B cell (primary cell): ENCODE measurements around the gene ELANE. TPM values are rescaled to one million over a fixed set of nuclear protein-coding genes. Genes with fewer than 3 reads are reported as not detected.

ENCODE experiments used
- ATAC-seq: fragments of 200-7000 bp; cut with Tn5 transposase; one replicate; pipeline ENCODE4 v1.10.0; 2021; ENCODE audit warnings: low read depth, mild to moderate bottlenecking, moderate number of reproducible peaks, moderate library complexity
- CTCF ChIA-PET: fragments of 350-600 bp; sonication (Branson Sonifier 250); formaldehyde crosslinking; loops from one replicate; lab custom pipeline; 2021; ENCODE audit warnings: antibody characterized with exemption, inconsistent platforms; lab: Charles Lee
- POLR2A ChIA-PET: fragments of 350-600 bp; sonication (Branson Sonifier 250); formaldehyde crosslinking; loops from one replicate; lab custom pipeline; 2021; ENCODE audit warnings: antibody characterized with exemption; lab: Charles Lee
- DNase-seq: peaks from one replicate; pipeline ENCODE4 v3.0.0; 2013
- H2AFZ ChIP-seq: 2 replicates; pipeline ENCODE4 v1.6.1; 2012; ENCODE audit warnings: mild to moderate bottlenecking, low read depth, low read length; ENCODE audit not compliant: insufficient read depth, poor library complexity, severe bottlenecking
- H3K27ac ChIP-seq, 2 donors: 1 replicate in 1 of 2; 2 replicates in 1 of 2; pipeline ENCODE4 v1.5.1; 2012 to 2013; ENCODE audit warnings: low read length in 2 of 2, mild to moderate bottlenecking in 2 of 2, moderate library complexity in 1 of 2
- H3K27me3 ChIP-seq, 4 experiments: fragments of 200-600 bp in 1 of 4; sonication (generic) in 1 of 4; replicated peaks in 1 of 4; 1 replicate in 2 of 4; 2 replicates in 2 of 4; pipeline versions ENCODE4 v1.6.1 to v1.7.0; 2013 to 2016; ENCODE audit warnings: low read length in 3 of 4, mild to moderate bottlenecking in 2 of 4, mixed read lengths in 1 of 4, moderate library complexity in 1 of 4; ENCODE audit not compliant: insufficient read depth in 4 of 4, control insufficient read depth in 3 of 4; ENCODE audit errors: control extremely low read depth in 1 of 4
- H3K36me3 ChIP-seq, 2 experiments: replicated peaks in 1 of 2; 1 replicate in 1 of 2; 2 replicates in 1 of 2; pipeline versions ENCODE4 v1.6.1 to v1.7.1; 2013; ENCODE audit warnings: low read length in 1 of 2; ENCODE audit not compliant: insufficient read depth in 2 of 2, control insufficient read depth in 1 of 2; ENCODE audit errors: control extremely low read depth in 1 of 2, extremely low read depth in 1 of 2
- H3K4me1 ChIP-seq, 2 donors: fragments of 200-600 bp in 1 of 2; sonication (generic) in 1 of 2; 1 replicate in 1 of 2; 2 replicates in 1 of 2; pipeline versions ENCODE4 v1.5.1 to v1.6.1; 2013 to 2017; ENCODE audit warnings: low read length in 2 of 2; ENCODE audit not compliant: control insufficient read depth in 2 of 2, insufficient read depth in 2 of 2
- H3K4me2 ChIP-seq: replicated peaks from 2 replicates; pipeline ENCODE3; 2012; ENCODE audit warnings: mild to moderate bottlenecking, low read depth, low read length; ENCODE audit not compliant: poor library complexity, severe bottlenecking
- H3K4me3 ChIP-seq, 5 experiments: fragments of 200-600 bp in 1 of 5; sonication (generic) in 1 of 5; 1 replicate in 3 of 5; 2 replicates in 2 of 5; pipeline versions ENCODE4 v1.5.1 to v1.7.0; 2011 to 2016; ENCODE audit warnings: low read length in 4 of 5, mild to moderate bottlenecking in 4 of 5, low read depth in 2 of 5, control low read depth in 1 of 5, moderate library complexity in 1 of 5; ENCODE audit not compliant: insufficient read depth in 1 of 5; ENCODE audit errors: control extremely low read depth in 1 of 5, extremely low read depth in 1 of 5
- H3K79me2 ChIP-seq: fragments of 200-600 bp; sonication (generic); one replicate; pipeline ENCODE4 v1.6.0; 2016; ENCODE audit warnings: low read length; ENCODE audit not compliant: control insufficient read depth, insufficient read depth
- H3K9ac ChIP-seq: fragments of 200-600 bp; sonication (generic); 2 replicates; pipeline ENCODE4 v1.6.1; 2017; ENCODE audit warnings: mild to moderate bottlenecking, low read length, moderate library complexity
- H3K9me3 ChIP-seq, 3 donors: one replicate each; pipeline versions ENCODE4 v1.6.1 to v1.7.1; 2013; ENCODE audit warnings: low read length in 2 of 3; ENCODE audit not compliant: control insufficient read depth in 2 of 3, insufficient read depth in 1 of 3; ENCODE audit errors: control extremely low read depth in 1 of 3
- H4K20me1 ChIP-seq: 2 replicates; pipeline ENCODE4 v1.6.0; 2012; ENCODE audit warnings: mild to moderate bottlenecking, low read length; ENCODE audit not compliant: insufficient read depth, control insufficient read depth, poor library complexity, severe bottlenecking
- H3K27ac Mint-ChIP-seq: one replicate; pipeline ENCODE4 v1.8.0; 2021; ENCODE audit warnings: mixed read lengths
- H3K27me3 Mint-ChIP-seq: one replicate; pipeline ENCODE4 v1.8.0; 2021; ENCODE audit warnings: mixed read lengths
- H3K4me1 Mint-ChIP-seq: one replicate; pipeline ENCODE4 v1.8.0; 2021; ENCODE audit warnings: mixed read lengths
- H3K4me3 Mint-ChIP-seq: one replicate; pipeline ENCODE4 v1.8.0; 2021; ENCODE audit warnings: mixed read lengths
- H3K9me3 Mint-ChIP-seq: one replicate; pipeline ENCODE4 v1.8.0; 2022; ENCODE audit warnings: mixed read lengths; ENCODE audit not compliant: insufficient read depth
- EZH2 ChIP-seq: IDR thresholded peaks from 2 replicates; pipeline ENCODE4 v1.6.1; 2012; ENCODE audit warnings: borderline replicate concordance, low read depth, mild to moderate bottlenecking, moderate library complexity, low read length; ENCODE audit not compliant: insufficient read depth, poor library complexity, severe bottlenecking
- WGBS: methylation state at CpG from one replicate; pipeline ENCODE4 v1.1.5; 2013; ENCODE audit warnings: missing lambda C conversion rate; ENCODE audit not compliant: insufficient coverage; 5-methylcytosine and 5-hydroxymethylcytosine counted together
- intact Hi-C: fragments of 100-400 bp; cut with micrococcal nuclease; formaldehyde crosslinking; loops from one replicate; pipeline ENCODE4 v1.10.0; 2022
- polyA plus RNA-seq: library from polyadenylated mRNA; depleted of rRNA; stranded (reverse); fragments of >200 nt; gene quantifications from 2 replicates; pipeline ENCODE4 v1.2.3, GENCODE V29; 2012
- total RNA-seq, 2 donors: library from RNA; stranded (reverse); fragments of 120-200 nt in 1 of 2; gene quantifications; 1 replicate in 1 of 2; 2 replicates in 1 of 2; pipeline versions ENCODE4 v1.2.3 to v1.2.4, GENCODE V29; 2013 to 2022
- TF ChIP-seq, protein P1 (sequence below): fragments of 200-600 bp; IDR thresholded peaks from one replicate; pipeline ENCODE4 v1.8.0; 2022; ENCODE audit warnings: antibody characterized with exemption, mild to moderate bottlenecking

The ELANE gene
- total and polyA plus RNA-seq, 2 donors (not counting 1 experiment from before 2014, with no cell fraction given) = 0.18 TPM; not detected in 1

DNA sequence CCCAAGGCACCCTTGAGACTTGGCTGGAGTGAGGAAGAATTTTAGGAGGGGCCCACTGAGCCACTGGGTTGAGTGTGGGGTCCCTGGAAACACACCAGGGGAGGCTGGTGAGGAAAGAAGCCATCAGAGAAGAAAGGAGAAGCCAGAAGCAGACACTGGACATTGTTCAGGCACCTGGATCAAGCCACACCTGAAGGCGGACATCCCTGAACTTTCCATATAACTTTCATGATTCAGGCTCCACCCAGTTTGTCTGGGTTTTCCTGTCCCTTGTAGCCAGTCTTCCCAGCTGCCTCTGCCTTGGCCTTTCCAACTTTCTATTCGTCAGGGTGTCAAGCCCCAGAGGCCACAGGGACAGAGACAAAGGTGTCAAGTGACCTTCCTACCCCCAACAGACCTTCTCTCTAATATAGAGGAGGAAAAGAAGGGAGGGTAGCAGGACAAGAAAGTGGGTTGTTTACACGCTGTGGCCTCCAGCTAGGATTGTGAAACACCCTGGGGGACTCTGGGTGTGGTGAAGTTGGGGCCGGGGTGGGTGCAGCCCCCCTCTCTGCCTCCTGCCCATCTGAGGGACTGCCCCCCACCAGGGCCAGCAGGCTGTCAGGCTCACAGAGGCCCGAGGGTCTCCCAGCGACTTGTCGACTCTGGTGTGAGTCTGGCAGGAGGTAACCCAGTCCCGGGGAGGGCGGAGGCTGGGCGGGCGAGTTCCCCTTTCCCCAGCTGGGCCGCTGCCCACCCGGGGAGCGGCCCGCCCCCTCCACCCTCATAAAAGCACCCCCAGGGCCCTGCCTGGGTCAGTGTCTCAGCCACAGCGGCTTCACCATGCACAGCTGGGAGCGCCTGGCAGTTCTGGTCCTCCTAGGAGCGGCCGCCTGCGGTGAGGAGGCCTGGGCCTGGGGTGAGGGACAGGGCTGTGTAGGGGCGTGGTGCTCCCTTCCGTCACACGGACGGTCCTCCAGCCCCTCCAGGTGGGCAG is 7.1 kb downstream of the ELANE start, which contains the start of gene CFD:
TSS of gene CFD (plus strand) at position 797 of the 976 bp plus-strand sequence. CDS start at position 823, 26 bp downstream.
- no peak for TF ChIP-seq EZH2
- TF ChIP-seq, protein P1, sequence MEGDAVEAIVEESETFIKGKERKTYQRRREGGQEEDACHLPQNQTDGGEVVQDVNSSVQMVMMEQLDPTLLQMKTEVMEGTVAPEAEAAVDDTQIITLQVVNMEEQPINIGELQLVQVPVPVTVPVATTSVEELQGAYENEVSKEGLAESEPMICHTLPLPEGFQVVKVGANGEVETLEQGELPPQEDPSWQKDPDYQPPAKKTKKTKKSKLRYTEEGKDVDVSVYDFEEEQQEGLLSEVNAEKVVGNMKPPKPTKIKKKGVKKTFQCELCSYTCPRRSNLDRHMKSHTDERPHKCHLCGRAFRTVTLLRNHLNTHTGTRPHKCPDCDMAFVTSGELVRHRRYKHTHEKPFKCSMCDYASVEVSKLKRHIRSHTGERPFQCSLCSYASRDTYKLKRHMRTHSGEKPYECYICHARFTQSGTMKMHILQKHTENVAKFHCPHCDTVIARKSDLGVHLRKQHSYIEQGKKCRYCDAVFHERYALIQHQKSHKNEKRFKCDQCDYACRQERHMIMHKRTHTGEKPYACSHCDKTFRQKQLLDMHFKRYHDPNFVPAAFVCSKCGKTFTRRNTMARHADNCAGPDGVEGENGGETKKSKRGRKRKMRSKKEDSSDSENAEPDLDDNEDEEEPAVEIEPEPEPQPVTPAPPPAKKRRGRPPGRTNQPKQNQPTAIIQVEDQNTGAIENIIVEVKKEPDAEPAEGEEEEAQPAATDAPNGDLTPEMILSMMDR = no peak
- Histone ChIP-seq H4K20me1 (no peaks in the 10 kb centered on the region), H2AFZ (peak within 1 kb of the TSS; percentile 51), H3K4me1 (peaks cover 28 to 42% of the 10 kb centered on the region in 2 donors), H3K9ac (peak within 1 kb of the TSS; percentile 47), H3K36me3 (no peaks in the 10 kb centered on the region), H3K4me3 (peak within 1 kb of the TSS in 3 of 5 experiments; percentile 32 to 49 (median 38)), H3K27ac (no peak within 1 kb of the TSS), H3K4me2 (peak within 1 kb of the TSS; percentile 87), H3K79me2 (no peaks in the 10 kb centered on the region), H3K9me3 (peaks cover 0 to 41% (median 0%) of the 10 kb centered on the region in 3 donors), H3K27me3 (peaks cover 0 to 38% (median 8%) of the 10 kb centered on the region in 4 experiments)
- Mint-ChIP-seq H3K4me1 (peaks cover 16% of the 10 kb centered on the region), H3K27me3 (peaks cover 7% of the 10 kb centered on the region), H3K4me3 (peak within 1 kb of the TSS; percentile 56), H3K27ac (peak within 1 kb of the TSS; percentile 50), H3K9me3 (no peaks in the 10 kb centered on the region)
- POLR2A ChIA-PET = interaction anchor here (0.6 to 0.7 kb wide), 3 partner anchors 42 to 352 kb away, joined by 4 to 9 read pairs (median 4); no protein-coding TSS in a partner anchor
- CTCF ChIA-PET = interaction anchor here (0.7 to 7.5 kb wide), 6 partner anchors 34 to 125 kb away, joined by 3 to 72 read pairs (median 9); partner anchors contain the start of genes MED16, RNU6-9 and WDR18
- WGBS = 17% methylated on average over 18 of the region's 24 CpGs
- ATAC-seq (no peak), DNase-seq (peak; percentile 50)
- intact Hi-C loops = no loop called here
